Effector memory CD4-positive, alpha-beta T cell (primary cell): ENCODE measurements around the gene MOB2.

Experiments used
- DNase-seq, 3 donors: peaks; one replicate each; pipeline ENCODE4 v3.0.0-alpha.2; 2020
- H3K27ac ChIP-seq: 2 replicates; pipeline ENCODE4 v1.7.0; 2013; ENCODE audit warnings: mild to moderate bottlenecking, low read length, moderate library complexity; ENCODE audit not compliant: insufficient read depth, poor library complexity, severe bottlenecking
- H3K27me3 ChIP-seq: replicated peaks from 2 replicates; pipeline ENCODE4 v1.7.0; 2013; ENCODE audit warnings: mild to moderate bottlenecking, low read length; ENCODE audit not compliant: insufficient read depth, control insufficient read depth, poor library complexity, severe bottlenecking
- H3K36me3 ChIP-seq: 2 replicates; pipeline ENCODE4 v1.7.0; 2013; ENCODE audit warnings: mild to moderate bottlenecking, low read length, moderate library complexity; ENCODE audit not compliant: control insufficient read depth, insufficient read depth
- H3K4me1 ChIP-seq: 2 replicates; pipeline ENCODE4 v1.7.0; 2013; ENCODE audit warnings: low read length, mild to moderate bottlenecking; ENCODE audit not compliant: control insufficient read depth, insufficient read depth, poor library complexity, severe bottlenecking
- H3K4me3 ChIP-seq: 2 replicates; pipeline ENCODE4 v1.7.0; 2013; ENCODE audit warnings: low read length, low read depth, mild to moderate bottlenecking; ENCODE audit not compliant: insufficient read depth, poor library complexity, severe bottlenecking
- H3K9me3 ChIP-seq: 2 replicates; pipeline ENCODE4 v1.7.0; 2013; ENCODE audit warnings: mild to moderate bottlenecking, low read length, moderate library complexity; ENCODE audit not compliant: control insufficient read depth

The MOB2 gene

GRCh38 chr11:1529286-1529685, 42.7 kb upstream of the MOB2 start:
- DNase-seq = no peak
- Histone ChIP-seq H3K36me3 (peaks cover 24% of the 10 kb centered on the region), H3K4me1 (peaks cover 8% of the 10 kb centered on the region), H3K4me3 (no peak overlapping the region), H3K27ac (no peak overlapping the region), H3K27me3 (no peaks in the 10 kb centered on the region), H3K9me3 (no peaks in the 10 kb centered on the region)

- no peak for DNase-seq
- peaks cover 10% of the 10 kb centered on the region for H3K4me1 ChIP-seq
- H3K9me3 ChIP-seq = no peaks in the 10 kb centered on the region
- no peak overlapping the region for H3K27ac ChIP-seq
- peaks cover 21% of the 10 kb centered on the region for H3K36me3 ChIP-seq
- no peaks in the 10 kb centered on the region for H3K27me3 ChIP-seq
- no peak overlapping the region for H3K4me3 ChIP-seq
These were observed 42.1 kb upstream of the MOB2 start for GRCh38 chr11:1528710-1529109.

- Histone ChIP-seq H3K9me3 (no peaks in the 10 kb centered on the region), H3K4me3 (no peak overlapping the region), H3K27me3 (no peaks in the 10 kb centered on the region), H3K27ac (no peak overlapping the region), H3K36me3 (peaks cover 9% of the 10 kb centered on the region), H3K4me1 (peaks cover 7% of the 10 kb centered on the region)
- no peak for DNase-seq
These were observed 40.2 kb upstream of the MOB2 start for GRCh38 chr11:1526785-1527184.

GRCh38 chr11:1523779-1524178, 37.2 kb upstream of the MOB2 start:
- Histone ChIP-seq H3K27me3 (no peaks in the 10 kb centered on the region), H3K36me3 (peaks cover 5% of the 10 kb centered on the region), H3K9me3 (no peaks in the 10 kb centered on the region), H3K4me3 (no peak overlapping the region), H3K27ac (no peak overlapping the region), H3K4me1 (peaks cover 7% of the 10 kb centered on the region)
- no peak for DNase-seq

GRCh38 chr11:1523077-1523476, 36.5 kb upstream of the MOB2 start:
- H3K27me3 ChIP-seq = no peaks in the 10 kb centered on the region
- H3K27ac ChIP-seq = no peak overlapping the region
- no peak overlapping the region for H3K4me3 ChIP-seq
- peaks cover 5% of the 10 kb centered on the region for H3K36me3 ChIP-seq
- no peaks in the 10 kb centered on the region for H3K9me3 ChIP-seq
- DNase-seq = no peak
- H3K4me1 ChIP-seq = peaks cover 5% of the 10 kb centered on the region

- Histone ChIP-seq H3K4me1 (peaks cover 10% of the 10 kb centered on the region), H3K27me3 (no peaks in the 10 kb centered on the region), H3K27ac (no peak overlapping the region), H3K4me3 (no peak overlapping the region), H3K9me3 (no peaks in the 10 kb centered on the region), H3K36me3 (peaks cover 5% of the 10 kb centered on the region)
- DNase-seq = no peak
These were observed 35.5 kb upstream of the MOB2 start for GRCh38 chr11:1522081-1522424.

GRCh38 chr11:1521382-1522080, 35.0 kb upstream of the MOB2 start:
- H3K27ac ChIP-seq = no peak overlapping the region
- no peaks in the 10 kb centered on the region for H3K27me3 ChIP-seq
- no peak overlapping the region for H3K4me3 ChIP-seq
- H3K9me3 ChIP-seq = no peaks in the 10 kb centered on the region
- H3K36me3 ChIP-seq = peaks cover 5% of the 10 kb centered on the region
- no peak for DNase-seq
- peaks cover 15% of the 10 kb centered on the region for H3K4me1 ChIP-seq

- Histone ChIP-seq H3K4me3 (no peak overlapping the region), H3K9me3 (no peaks in the 10 kb centered on the region), H3K27me3 (no peaks in the 10 kb centered on the region), H3K27ac (no peak overlapping the region), H3K4me1 (peaks cover 23% of the 10 kb centered on the region), H3K36me3 (peaks cover 5% of the 10 kb centered on the region)
- no peak for DNase-seq
These were observed 34.2 kb upstream of the MOB2 start for GRCh38 chr11:1520663-1521267.

GRCh38 chr11:1520209-1520662, 33.7 kb upstream of the MOB2 start:
- Histone ChIP-seq H3K27me3 (no peaks in the 10 kb centered on the region), H3K4me1 (peaks cover 26% of the 10 kb centered on the region), H3K4me3 (no peak overlapping the region), H3K36me3 (peaks cover 4% of the 10 kb centered on the region), H3K9me3 (no peaks in the 10 kb centered on the region), H3K27ac (no peak overlapping the region)
- DNase-seq = no peak
